Gastrocnemius medialis (tissue), 4 donors: ENCODE data around the gene INSIG1. TPM values are rescaled to one million over a fixed set of nuclear protein-coding genes. Genes with fewer than 3 reads are reported as not detected.

Source experiments
- ATAC-seq, 2 donors: fragments of 150-250 bp; one replicate each; pipeline ENCODE4 v1.9.1; 2016
- DNase-seq, 2 donors: peaks; one replicate each; pipeline ENCODE4 v3.0.0-alpha.2; 2019
- H3K27ac ChIP-seq, 4 donors: fragments of 200-600 bp; sonication (generic); 1 replicate in 1 of 4; 2 replicates in 3 of 4; pipeline ENCODE4 v1.5.1; 2016 to 2018; ENCODE audit warnings: mild to moderate bottlenecking in 2 of 4, moderate library complexity in 1 of 4
- H3K27me3 ChIP-seq, 3 donors: fragments of 200-600 bp; sonication (generic) in 2 of 3; 1 replicate in 1 of 3; 2 replicates in 2 of 3; pipeline versions ENCODE4 v1.5.1 to v1.6.0; 2016 to 2019; ENCODE audit warnings: mild to moderate bottlenecking in 1 of 3, moderate library complexity in 1 of 3
- H3K36me3 ChIP-seq, 2 donors: fragments of 200-600 bp; sonication (generic) in 1 of 2; one replicate each; pipeline ENCODE4 v1.5.1; 2017 to 2018
- H3K4me1 ChIP-seq, 2 donors: fragments of 200-600 bp; sonication (generic) in 1 of 2; one replicate each; pipeline ENCODE4 v1.5.1; 2016 to 2017; ENCODE audit warnings: mild to moderate bottlenecking in 2 of 2
- H3K4me3 ChIP-seq, 4 donors: fragments of 200-600 bp; sonication (generic) in 3 of 4; 1 replicate in 1 of 4; 2 replicates in 3 of 4; pipeline ENCODE4 v1.5.1; 2016 to 2019; ENCODE audit warnings: mild to moderate bottlenecking in 2 of 4
- H3K9me3 ChIP-seq, 3 donors: fragments of 200-600 bp; sonication (generic) in 2 of 3; 1 replicate in 1 of 3; 2 replicates in 2 of 3; pipeline ENCODE4 v1.5.1; 2016 to 2019
- CTCF ChIP-seq, 5 experiments: fragments of 450-650 bp in 3 of 5; fragments of 200-600 bp in 2 of 5; sonication (generic) in 2 of 5; IDR thresholded peaks in 4 of 5; conservative IDR thresholded peaks in 1 of 5; 1 replicate in 4 of 5; 2 replicates in 1 of 5; pipeline ENCODE4 v1.5.1; 2016 to 2019; ENCODE audit warnings: antibody characterized with exemption in 5 of 5, mild to moderate bottlenecking in 3 of 5, moderate library complexity in 3 of 5
- POLR2A ChIP-seq, 2 donors: fragments of 450-650 bp; IDR thresholded peaks; one replicate each; pipeline ENCODE4 v1.6.1; 2017; ENCODE audit warnings: antibody characterized with exemption in 2 of 2, mild to moderate bottlenecking in 2 of 2, moderate library complexity in 2 of 2
- in situ Hi-C, 4 donors: fragments of 200-750 bp; cut with MboI; loops; one replicate each; pipeline versions ENCODE4 v1.15.0 to v1.8.0; 2017; ENCODE audit warnings: low sequenced_read_pairs in 4 of 4
- intact Hi-C: fragments of 100-400 bp; cut with DNase I; formaldehyde crosslinking; loops from one replicate; pipeline ENCODE4 v1.15.1; 2023; ENCODE audit warnings: low total_unique reads
- total RNA-seq, 4 donors: library from RNA; depleted of rRNA; stranded (reverse); fragments of >200 nt; gene quantifications; one replicate each; pipeline versions ENCODE4 v1.1.0 to v1.2.3, GENCODE V29; 2016

INSIG1 gene
- total RNA-seq, 4 donors from 2014 or later, result 11.1 to 15.9 (median 14.0) TPM

- Histone ChIP-seq H3K27ac (no peak overlapping the region), H3K4me1 (no peaks in the 10 kb centered on the region), H3K4me3 (no peak overlapping the region), H3K27me3 (no peaks in the 10 kb centered on the region), H3K36me3 (no peaks in the 10 kb centered on the region), H3K9me3 (no peaks in the 10 kb centered on the region)
- intact Hi-C loops, result no loop called here
- TF ChIP-seq POLR2A (IDR thresholded peaks at IDR 0.05), result no peak
- TF ChIP-seq CTCF (IDR thresholded peaks at IDR 0.05 in 4 of 5, conservative IDR thresholded peaks at IDR 0.05 in 1 of 5), result no peak
- in situ Hi-C loops, result no loop called here
- no peak for DNase-seq
- ATAC-seq, result no peak
These were observed 27.7 kb upstream of the INSIG1 start for GRCh38 chr7:155269766-155270585.

GRCh38 chr7:155270861-155271260 lies 26.8 kb upstream of the INSIG1 start:
- Histone ChIP-seq H3K4me1 (no peaks in the 10 kb centered on the region), H3K4me3 (no peak overlapping the region), H3K9me3 (no peaks in the 10 kb centered on the region), H3K27ac (no peak overlapping the region), H3K36me3 (no peaks in the 10 kb centered on the region), H3K27me3 (no peaks in the 10 kb centered on the region)
- TF ChIP-seq POLR2A (IDR thresholded peaks at IDR 0.05) (no peak), CTCF (IDR thresholded peaks at IDR 0.05 in 4 of 5, conservative IDR thresholded peaks at IDR 0.05 in 1 of 5) (no peak)
- intact Hi-C loops, result no loop called here
- in situ Hi-C loops, result no loop called here
- DNase-seq (no peak), ATAC-seq (no peak)

- ATAC-seq, result peak; percentile 87 to 88
- DNase-seq, result peak in 1 of 2 donors; percentile 54
- intact Hi-C loops, result no loop called here
- TF ChIP-seq POLR2A (IDR thresholded peaks at IDR 0.05), result no peak
- TF ChIP-seq CTCF (IDR thresholded peaks at IDR 0.05 in 4 of 5, conservative IDR thresholded peaks at IDR 0.05 in 1 of 5), result no peak
- H3K4me3 ChIP-seq, result no peak overlapping the region
- no peaks in the 10 kb centered on the region for H3K4me1 ChIP-seq
- H3K9me3 ChIP-seq, result no peaks in the 10 kb centered on the region
- H3K27ac ChIP-seq, result peak overlapping the region in 3 of 4 donors; percentile 45 to 59 (median 53)
- peaks cover 0 to 2% (median 0%) of the 10 kb centered on the region in 3 donors for H3K27me3 ChIP-seq
- in situ Hi-C loops, result no loop called here
- no peaks in the 10 kb centered on the region for H3K36me3 ChIP-seq
These were observed 22.9 kb upstream of the INSIG1 start for GRCh38 chr7:155274633-155275355.

- Histone ChIP-seq H3K36me3 (no peaks in the 10 kb centered on the region), H3K9me3 (no peaks in the 10 kb centered on the region), H3K4me3 (no peak overlapping the region), H3K27me3 (peaks cover 0 to 2% (median 0%) of the 10 kb centered on the region in 3 donors), H3K4me1 (no peaks in the 10 kb centered on the region), H3K27ac (no peak overlapping the region)
- TF ChIP-seq POLR2A (IDR thresholded peaks at IDR 0.05), result no peak
- TF ChIP-seq CTCF (IDR thresholded peaks at IDR 0.05 in 4 of 5, conservative IDR thresholded peaks at IDR 0.05 in 1 of 5), result no peak
- ATAC-seq, result no peak
- in situ Hi-C loops (no loop called here), intact Hi-C loops (no loop called here)
- DNase-seq, result no peak
These were observed 21.5 kb upstream of the INSIG1 start for GRCh38 chr7:155276042-155276799.
